Fibroblast of villous mesenchyme (primary cell): ENCODE data around the gene PDP2. TPM values are rescaled to one million over a fixed set of nuclear protein-coding genes. Genes with fewer than 3 reads are reported as not detected.

Experiments used
- DNase-seq: peaks from one replicate; pipeline ENCODE4 v3.0.0-alpha.2; 2010; ENCODE audit warnings: low read depth
- H3K4me3 ChIP-seq: 2 replicates; pipeline ENCODE4 v1.5.1; 2011; ENCODE audit warnings: low read depth, mild to moderate bottlenecking, low read length
- total RNA-seq: library from RNA; depleted of rRNA; stranded (reverse); fragments of >200 nt; gene quantifications from 2 replicates; pipeline ENCODE4 v1.2.3, GENCODE V29; 2012
- TF ChIP-seq, protein P1 (sequence below): IDR thresholded peaks from 2 replicates; pipeline ENCODE4 v1.5.1; 2012; ENCODE audit warnings: low read depth, mild to moderate bottlenecking, low read length; ENCODE audit not compliant: insufficient read depth

PDP2 gene
- total RNA-seq, 1 donor = 25.9 TPM

DNA sequence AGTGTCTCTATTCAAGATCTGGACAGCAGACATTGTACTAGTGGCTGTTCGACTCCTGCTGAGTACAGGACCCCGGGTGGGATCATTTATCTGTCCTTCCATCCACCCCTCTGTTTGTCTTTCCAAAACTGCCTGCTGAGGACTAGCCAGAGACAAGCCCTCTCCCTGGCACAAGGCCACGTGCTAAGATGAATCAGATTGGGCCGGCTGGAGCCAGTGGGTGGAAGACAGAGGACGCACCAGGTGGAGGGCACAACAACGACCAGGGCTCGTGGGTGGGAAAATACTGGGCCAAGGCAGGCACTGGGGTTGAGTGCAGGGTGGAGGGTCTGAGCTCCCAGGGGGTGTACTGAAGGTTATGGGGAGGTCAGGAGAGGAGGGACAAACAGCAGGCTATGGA is 37.5 kb upstream of the PDP2 start:
- DNase-seq = no peak
- TF ChIP-seq, protein P1, sequence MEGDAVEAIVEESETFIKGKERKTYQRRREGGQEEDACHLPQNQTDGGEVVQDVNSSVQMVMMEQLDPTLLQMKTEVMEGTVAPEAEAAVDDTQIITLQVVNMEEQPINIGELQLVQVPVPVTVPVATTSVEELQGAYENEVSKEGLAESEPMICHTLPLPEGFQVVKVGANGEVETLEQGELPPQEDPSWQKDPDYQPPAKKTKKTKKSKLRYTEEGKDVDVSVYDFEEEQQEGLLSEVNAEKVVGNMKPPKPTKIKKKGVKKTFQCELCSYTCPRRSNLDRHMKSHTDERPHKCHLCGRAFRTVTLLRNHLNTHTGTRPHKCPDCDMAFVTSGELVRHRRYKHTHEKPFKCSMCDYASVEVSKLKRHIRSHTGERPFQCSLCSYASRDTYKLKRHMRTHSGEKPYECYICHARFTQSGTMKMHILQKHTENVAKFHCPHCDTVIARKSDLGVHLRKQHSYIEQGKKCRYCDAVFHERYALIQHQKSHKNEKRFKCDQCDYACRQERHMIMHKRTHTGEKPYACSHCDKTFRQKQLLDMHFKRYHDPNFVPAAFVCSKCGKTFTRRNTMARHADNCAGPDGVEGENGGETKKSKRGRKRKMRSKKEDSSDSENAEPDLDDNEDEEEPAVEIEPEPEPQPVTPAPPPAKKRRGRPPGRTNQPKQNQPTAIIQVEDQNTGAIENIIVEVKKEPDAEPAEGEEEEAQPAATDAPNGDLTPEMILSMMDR = no peak
- no peak overlapping the region for H3K4me3 ChIP-seq

- TF ChIP-seq, protein P1 = no peak
- no peak for DNase-seq
- H3K4me3 ChIP-seq = no peak overlapping the region
Measured at GRCh38 chr16:66843191-66843590, 37.1 kb upstream of the PDP2 start.

GRCh38 chr16:66844009-66844341 is 36.3 kb upstream of the PDP2 start:
- DNase-seq = no peak
- H3K4me3 ChIP-seq = peak overlapping the region; percentile 45
- TF ChIP-seq, protein P1 = no peak

- TF ChIP-seq, protein P1 = no peak
- peak within 1 kb of the TSS; percentile 45 for H3K4me3 ChIP-seq
- DNase-seq = no peak
Measured at GRCh38 chr16:66844342-66845079, 35.8 kb upstream of the PDP2 start, which contains the start of gene CA7. TSS of gene CA7 (plus strand) at chr16:66844414. CDS start at chr16:66844488, 74 bp downstream.

- no peak overlapping the region for H3K4me3 ChIP-seq
- no peak for DNase-seq
- TF ChIP-seq, protein P1 = no peak
Measured at GRCh38 chr16:66845080-66845410, 35.3 kb upstream of the PDP2 start.

GRCh38 chr16:66845791-66846221 is 34.5 kb upstream of the PDP2 start:
- H3K4me3 ChIP-seq = no peak overlapping the region
- no peak for DNase-seq
- TF ChIP-seq, protein P1 = no peak

GRCh38 chr16:66846266-66846665 is 34.0 kb upstream of the PDP2 start:
- no peak for DNase-seq
- H3K4me3 ChIP-seq = no peak overlapping the region
- TF ChIP-seq, protein P1 = no peak
